Hippocampal formation (tissue), 2 donors: ENCODE measurements around the gene GPR31.
"Not testable (repeated sequence)": the region's sequence is repeated elsewhere in the genome, so short reads cannot be mapped to it uniquely, and the experiment has no call there.

ENCODE experiments used
- DNase-seq, 2 donors: peaks; one replicate each; lab custom pipeline; 2025; lab: John Stamatoyannopoulos, UW

Gene GPR31

GRCh38 chr6:167157863-167158262 lies at the start of gene GPR31:
TSS of gene GPR31 (minus strand) at chr6:167157980. CDS start at chr6:167157831, 149 bp downstream.
- DNase-seq, result no peak

- no peak for DNase-seq
These were observed 49.7 kb upstream of the GPR31 start for GRCh38 chr6:167207527-167207926.

GRCh38 chr6:167205316-167205715 lies 47.5 kb upstream of the GPR31 start:
- not testable (repeated sequence) for DNase-seq

- DNase-seq, result not testable (repeated sequence)
These were observed 46.2 kb upstream of the GPR31 start for GRCh38 chr6:167204059-167204348.

GRCh38 chr6:167203261-167204058 lies 45.7 kb upstream of the GPR31 start:
- DNase-seq, result not testable (repeated sequence)

GRCh38 chr6:167202613-167203012 lies 44.8 kb upstream of the GPR31 start:
- not testable (repeated sequence) for DNase-seq

- DNase-seq, result no peak
These were observed 43.0 kb upstream of the GPR31 start for GRCh38 chr6:167200806-167201205.

- DNase-seq, result not testable (repeated sequence)
These were observed 38.3 kb upstream of the GPR31 start for GRCh38 chr6:167195941-167196610.

GRCh38 chr6:167193515-167194125 lies 35.8 kb upstream of the GPR31 start:
- not testable (repeated sequence) for DNase-seq

GRCh38 chr6:167191043-167191583 lies 33.3 kb upstream of the GPR31 start:
- DNase-seq, result not testable (repeated sequence)

GRCh38 chr6:167187275-167187674 lies 29.5 kb upstream of the GPR31 start:
- DNase-seq, result not testable (repeated sequence)

GRCh38 chr6:167185101-167185500 lies 27.3 kb upstream of the GPR31 start:
- not testable (repeated sequence) for DNase-seq

GRCh38 chr6:167182913-167183314 lies 25.1 kb upstream of the GPR31 start:
- DNase-seq, result not testable (repeated sequence)

GRCh38 chr6:167181351-167181750 lies 23.6 kb upstream of the GPR31 start:
- DNase-seq, result not testable (repeated sequence)

- not testable (repeated sequence) for DNase-seq
These were observed 22.3 kb upstream of the GPR31 start for GRCh38 chr6:167180086-167180485.

GRCh38 chr6:167178896-167179655 lies 21.3 kb upstream of the GPR31 start:
- DNase-seq, result not testable (repeated sequence)

GRCh38 chr6:167177271-167177670 lies 19.5 kb upstream of the GPR31 start:
- not testable (repeated sequence) for DNase-seq

GRCh38 chr6:167172011-167172410 lies 14.2 kb upstream of the GPR31 start:
- not testable (repeated sequence) for DNase-seq

- not testable (repeated sequence) for DNase-seq
These were observed 13.5 kb upstream of the GPR31 start for GRCh38 chr6:167171300-167171699.

GRCh38 chr6:167169867-167170266 lies 12.1 kb upstream of the GPR31 start:
- DNase-seq, result not testable (repeated sequence)

GRCh38 chr6:167168296-167168695 lies 10.5 kb upstream of the GPR31 start:
- not testable (repeated sequence) for DNase-seq

- DNase-seq, result not testable (repeated sequence)
These were observed 9.9 kb upstream of the GPR31 start for GRCh38 chr6:167167699-167168098.
